ENCODE measurements around the gene BLCAP.

BLCAP gene

DNA sequence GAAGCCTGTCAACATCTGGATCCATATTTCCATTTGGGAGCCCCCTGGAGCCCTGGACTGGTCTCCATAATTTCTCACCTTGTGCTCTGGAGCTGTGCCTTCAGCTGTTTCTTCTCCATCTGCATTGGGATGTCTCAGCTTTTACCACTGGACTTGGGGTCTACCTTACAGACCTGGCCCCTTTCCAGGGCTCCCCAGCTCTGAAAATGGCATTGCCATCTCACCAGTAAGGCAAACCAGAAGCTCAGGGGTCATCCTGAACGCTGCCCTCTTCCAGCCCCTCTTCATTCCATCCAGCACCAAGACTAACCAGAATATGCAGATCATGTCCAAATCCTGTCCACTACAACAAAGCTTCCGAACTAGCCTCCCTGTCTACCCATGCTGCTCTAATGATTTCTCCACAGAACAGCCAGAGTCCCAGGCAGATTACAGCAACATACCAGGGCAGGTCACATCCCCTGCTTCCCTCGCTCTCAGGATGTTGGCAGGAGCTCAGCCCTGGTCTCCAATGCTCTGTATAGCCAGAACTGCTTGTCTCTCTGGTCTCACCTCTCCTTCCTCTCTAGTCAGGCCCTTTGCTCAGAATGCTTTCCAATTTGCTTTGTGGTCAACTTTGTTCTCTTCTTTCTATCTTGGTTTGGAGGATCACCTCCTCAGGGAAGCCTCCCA, 24.3 kb downstream of the BLCAP start:
- no peak for DNase-seq (ENCODE audit: low read depth)
- H3K4me3 ChIP-seq (ENCODE audit: low read length) = no peak overlapping the region
- TF ChIP-seq CTCF (IDR thresholded peaks at IDR 0.05; ENCODE audit: insufficient read depth, low read depth, low read length, missing control alignments) = no peak

DNA sequence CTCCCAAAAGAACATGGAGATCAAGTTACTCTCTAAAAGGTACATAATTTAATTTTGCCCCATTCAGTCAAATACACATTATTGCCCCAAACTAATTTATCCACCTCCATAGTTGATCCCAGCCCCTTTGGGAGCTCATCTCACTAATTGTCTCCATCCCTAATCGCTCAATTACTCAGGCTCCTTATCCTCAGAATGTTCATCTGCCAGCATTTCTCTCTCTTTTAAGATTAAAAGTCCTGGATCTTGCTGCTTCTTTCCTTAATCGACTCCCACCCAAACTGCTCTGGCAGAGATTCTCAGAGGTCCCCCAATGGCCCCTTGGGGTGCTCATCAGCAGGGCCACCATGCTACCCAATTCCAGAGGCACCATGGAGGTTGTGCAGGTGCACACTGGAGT, 25.0 kb downstream of the BLCAP start:
- TF ChIP-seq CTCF (IDR thresholded peaks at IDR 0.05; ENCODE audit: insufficient read depth, low read depth, low read length, missing control alignments) = no peak
- no peak for DNase-seq (ENCODE audit: low read depth)
- no peak overlapping the region for H3K4me3 ChIP-seq (ENCODE audit: low read length)

DNA sequence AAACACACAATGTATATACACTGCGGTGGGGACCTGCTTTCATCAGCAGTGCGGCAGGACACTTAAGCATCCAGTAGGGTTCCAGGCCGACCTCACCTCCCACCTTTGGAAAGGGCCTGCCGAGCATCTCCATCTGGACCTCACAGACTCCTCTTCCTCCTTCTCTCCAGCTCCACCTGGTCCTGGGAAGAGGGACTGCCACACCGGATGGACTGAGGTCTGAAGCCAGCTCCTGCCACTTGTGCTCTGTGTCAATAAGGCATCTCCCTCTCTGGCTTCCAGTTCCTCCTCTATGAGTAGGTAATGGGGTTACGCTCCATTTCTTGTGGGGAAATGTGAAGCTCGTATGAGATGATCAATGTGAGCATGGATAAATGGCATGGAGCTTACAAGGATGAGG, 25.7 kb downstream of the BLCAP start:
- no peak for DNase-seq (ENCODE audit: low read depth)

DNA sequence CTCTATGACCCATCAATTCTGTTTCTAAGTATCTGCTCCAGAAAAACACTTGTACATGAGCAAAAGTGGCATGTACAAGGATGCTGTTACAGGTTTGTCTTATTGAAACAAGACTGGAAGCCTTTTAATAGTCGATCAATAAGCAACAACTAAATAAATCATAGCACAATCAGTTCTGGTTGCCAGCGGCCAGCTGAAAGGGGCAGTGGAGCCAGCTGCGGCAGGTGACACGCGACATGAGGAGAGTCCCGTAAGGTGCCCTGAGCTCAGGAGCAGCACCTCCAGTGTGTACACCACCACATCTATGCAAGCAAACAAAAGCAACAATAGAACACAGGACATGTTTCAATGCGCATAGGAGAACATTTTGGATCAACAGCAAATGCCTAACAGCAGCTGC, 27.4 kb downstream of the BLCAP start:
- TF ChIP-seq CTCF (IDR thresholded peaks at IDR 0.05; ENCODE audit: insufficient read depth, low read depth, low read length, missing control alignments) = no peak
- DNase-seq (ENCODE audit: low read depth) = no peak
- no peak overlapping the region for H3K4me3 ChIP-seq (ENCODE audit: low read length)

More for the DNA sequence above, 25.7 kb downstream of the BLCAP start:
- no peak overlapping the region for H3K4me3 ChIP-seq (ENCODE audit: low read length)
- TF ChIP-seq CTCF (IDR thresholded peaks at IDR 0.05; ENCODE audit: insufficient read depth, low read depth, low read length, missing control alignments) = no peak

DNA sequence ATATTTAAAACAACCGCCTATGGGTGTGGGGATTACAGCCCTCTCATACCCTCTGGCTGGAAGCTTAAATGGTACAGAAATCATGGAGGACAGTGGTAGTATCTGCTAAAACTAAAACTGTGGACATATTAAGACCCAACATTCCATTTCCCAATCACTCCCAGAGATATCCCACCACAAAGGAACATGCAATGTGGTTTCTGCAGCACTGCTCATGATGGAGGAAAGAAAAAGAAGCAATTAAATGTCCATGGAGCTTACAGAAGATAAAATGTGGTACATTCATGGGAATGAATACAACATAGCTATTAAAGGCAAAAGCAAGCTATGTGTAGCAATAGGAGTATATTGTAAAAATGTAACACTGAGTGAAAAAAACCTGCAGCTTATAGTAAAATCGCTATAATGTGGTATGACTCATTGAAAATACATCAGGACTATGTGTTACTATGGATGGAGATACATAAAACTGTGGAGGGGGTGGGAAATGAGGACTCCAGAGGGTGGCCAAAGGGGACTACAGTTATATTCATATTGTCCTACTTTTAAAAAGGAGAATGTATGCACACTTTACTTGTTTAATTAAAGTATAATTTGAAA, 29.5 kb downstream of the BLCAP start:
- TF ChIP-seq CTCF (IDR thresholded peaks at IDR 0.05; ENCODE audit: insufficient read depth, low read depth, low read length, missing control alignments) = no peak
- H3K4me3 ChIP-seq (ENCODE audit: low read length) = no peak overlapping the region

DNA sequence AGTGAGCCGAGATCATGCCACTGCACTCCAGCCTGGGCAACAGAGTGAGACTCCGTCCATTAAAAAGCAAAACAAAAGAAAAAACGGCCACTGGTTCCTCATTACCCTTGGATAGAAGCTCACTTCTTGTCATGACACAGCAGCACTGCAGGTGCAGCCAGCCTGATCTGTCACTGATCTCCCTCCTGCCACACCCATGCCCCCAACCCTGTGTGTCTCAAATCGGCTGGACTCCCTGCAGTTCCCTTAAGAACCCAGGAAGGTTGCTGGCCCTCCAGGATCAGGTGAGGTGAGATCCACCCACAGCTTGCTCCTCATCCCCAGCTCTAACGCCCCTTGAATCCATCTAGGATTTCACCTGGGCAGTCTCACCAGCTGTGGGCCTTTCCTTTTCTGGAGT, 32.9 kb downstream of the BLCAP start:
- no peak for TF ChIP-seq CTCF (IDR thresholded peaks at IDR 0.05; ENCODE audit: insufficient read depth, low read depth, low read length, missing control alignments)

More for the DNA sequence above, 29.5 kb downstream of the BLCAP start:
- DNase-seq (ENCODE audit: low read depth) = no peak

GRCh38 chr20:37494301-37494700, 33.4 kb downstream of the BLCAP start:
- no peak for TF ChIP-seq CTCF (IDR thresholded peaks at IDR 0.05; ENCODE audit: insufficient read depth, low read depth, low read length, missing control alignments)
- no peak overlapping the region for H3K4me3 ChIP-seq (ENCODE audit: low read length)
- DNase-seq (ENCODE audit: low read depth) = no peak

More for the DNA sequence above, 32.9 kb downstream of the BLCAP start:
- DNase-seq (ENCODE audit: low read depth) = no peak
- no peak overlapping the region for H3K4me3 ChIP-seq (ENCODE audit: low read length)

All from epithelial cell of esophagus (primary cell).